H9 (cell line): ENCODE results near the gene RIMKLA. TPM values are rescaled to one million over a fixed set of nuclear protein-coding genes. Genes with fewer than 3 reads are reported as not detected.

ENCODE experiments used
- DNase-seq: peaks from one replicate; pipeline ENCODE4 v3.0.0-alpha.2; 2017
- H2AFZ ChIP-seq: one replicate; pipeline ENCODE4 v1.6.1; 2013; ENCODE audit warnings: mild to moderate bottlenecking, low read length, control low read depth, moderate library complexity
- H2AK5ac ChIP-seq: 2 replicates; pipeline ENCODE4 v1.6.1; 2013; ENCODE audit warnings: low read length, control low read depth, mixed read lengths; ENCODE audit not compliant: insufficient read length
- H2BK120ac ChIP-seq: one replicate; pipeline ENCODE4 v1.6.1; 2013; ENCODE audit warnings: low read depth, mild to moderate bottlenecking, low read length, control low read depth, inconsistent platforms; ENCODE audit not compliant: poor library complexity, severe bottlenecking
- H2BK12ac ChIP-seq: 2 replicates; pipeline ENCODE4 v1.6.1; 2013; ENCODE audit warnings: low read length, control low read depth, mixed read lengths, low read depth; ENCODE audit not compliant: insufficient read length
- H2BK15ac ChIP-seq: 2 replicates; pipeline ENCODE4 v1.6.1; 2013; ENCODE audit warnings: low read depth, low read length, control low read depth
- H2BK20ac ChIP-seq: one replicate; pipeline ENCODE4 v1.6.1; 2013; ENCODE audit warnings: low read depth, mild to moderate bottlenecking, low read length, control low read depth, inconsistent platforms; ENCODE audit not compliant: poor library complexity, severe bottlenecking
- H2BK5ac ChIP-seq: 2 replicates; pipeline ENCODE4 v1.6.1; 2013; ENCODE audit warnings: low read length, control low read depth, mixed read lengths; ENCODE audit not compliant: insufficient read length
- H3K14ac ChIP-seq: 2 replicates; pipeline ENCODE4 v1.6.1; 2013; ENCODE audit warnings: low read length, control low read depth; ENCODE audit not compliant: insufficient read depth
- H3K18ac ChIP-seq: 2 replicates; pipeline ENCODE4 v1.6.1; 2013; ENCODE audit warnings: low read depth, mild to moderate bottlenecking, mixed read lengths, low read length, control low read depth; ENCODE audit not compliant: insufficient read length
- H3K23ac ChIP-seq: 2 replicates; pipeline ENCODE4 v1.6.1; 2013; ENCODE audit warnings: low read length, control low read depth, mixed read lengths, low read depth; ENCODE audit not compliant: insufficient read length
- H3K23me2 ChIP-seq: 2 replicates; pipeline ENCODE4 v1.6.1; 2013; ENCODE audit warnings: low read depth, mild to moderate bottlenecking, mixed read lengths, low read length, control low read depth; ENCODE audit not compliant: insufficient read length, poor library complexity, severe bottlenecking
- H3K27ac ChIP-seq: 2 replicates; pipeline ENCODE4 v1.5.1; 2013; ENCODE audit warnings: low read length, control low read depth, mixed read lengths, low read depth; ENCODE audit not compliant: insufficient read length
- H3K27me3 ChIP-seq: 2 replicates; pipeline ENCODE4 v1.6.1; 2013; ENCODE audit warnings: low read length, control low read depth, inconsistent platforms; ENCODE audit not compliant: insufficient read depth
- H3K4ac ChIP-seq: 2 replicates; pipeline ENCODE4 v1.6.1; 2013; ENCODE audit warnings: low read depth, mild to moderate bottlenecking, control low read depth, inconsistent platforms, low read length, moderate library complexity
- H3K4me1 ChIP-seq: 2 replicates; pipeline ENCODE4 v1.6.1; 2013; ENCODE audit warnings: low read length, control low read depth, inconsistent platforms; ENCODE audit not compliant: insufficient read depth
- H3K4me2 ChIP-seq: 2 replicates; pipeline ENCODE4 v1.6.1; 2013; ENCODE audit warnings: low read length, control low read depth, mixed read lengths; ENCODE audit not compliant: insufficient read length, insufficient read depth
- H3K56ac ChIP-seq: 2 replicates; pipeline ENCODE4 v1.6.1; 2013; ENCODE audit warnings: low read depth, mild to moderate bottlenecking, mixed read lengths, low read length, control low read depth; ENCODE audit not compliant: insufficient read length
- H3K79me1 ChIP-seq: 2 replicates; pipeline ENCODE4 v1.6.1; 2013; ENCODE audit warnings: low read depth, mild to moderate bottlenecking, moderate library complexity, low read length, control low read depth, inconsistent platforms; ENCODE audit not compliant: insufficient read depth, poor library complexity, severe bottlenecking
- H3K79me2 ChIP-seq: 2 replicates; pipeline ENCODE4 v1.6.1; 2013; ENCODE audit warnings: low read length, control low read depth, inconsistent platforms; ENCODE audit not compliant: insufficient read depth
- H3K9ac ChIP-seq: 2 replicates; pipeline ENCODE4 v1.6.1; 2013; ENCODE audit warnings: low read length, control low read depth, mixed read lengths; ENCODE audit not compliant: insufficient read length; ENCODE audit errors: extremely low read depth
- H3K9me3 ChIP-seq: one replicate; pipeline ENCODE4 v1.6.1; 2013; ENCODE audit warnings: low read depth, low read length, inconsistent platforms; ENCODE audit not compliant: control insufficient read depth
- H3T11ph ChIP-seq: one replicate; pipeline ENCODE4 v1.6.1; 2013; ENCODE audit warnings: mild to moderate bottlenecking, low read length, control low read depth, inconsistent platforms
- H4K20me1 ChIP-seq: one replicate; pipeline ENCODE4 v1.6.1; 2013; ENCODE audit not compliant: control insufficient read depth, insufficient read length, insufficient read depth
- H4K5ac ChIP-seq: 2 replicates; pipeline ENCODE4 v1.6.1; 2013; ENCODE audit warnings: low read depth, mild to moderate bottlenecking, mixed read lengths, low read length, control low read depth; ENCODE audit not compliant: insufficient read length
- H4K8ac ChIP-seq: replicated peaks from 2 replicates; pipeline ENCODE4 v1.6.1; 2013; ENCODE audit warnings: low read length, control low read depth, mixed read lengths, low read depth; ENCODE audit not compliant: insufficient read length
- H4K91ac ChIP-seq: 2 replicates; pipeline ENCODE4 v1.6.1; 2013; ENCODE audit warnings: low read depth, mild to moderate bottlenecking, moderate library complexity, mixed read lengths, low read length, control low read depth; ENCODE audit not compliant: insufficient read length
- H3K27ac Mint-ChIP-seq, 3 experiments: 2 replicates in 2 of 3; 3 replicates in 1 of 3; pipeline ENCODE4 v1.8.0; 2020 to 2021; ENCODE audit warnings: mixed read lengths in 3 of 3, mild to moderate bottlenecking in 1 of 3, moderate library complexity in 1 of 3
- H3K27me3 Mint-ChIP-seq: 2 replicates; pipeline ENCODE4 v1.8.0; 2021; ENCODE audit warnings: low read depth, mild to moderate bottlenecking, moderate library complexity, mixed read lengths
- H3K36me3 Mint-ChIP-seq, 3 experiments: 2 replicates in 2 of 3; 3 replicates in 1 of 3; pipeline ENCODE4 v1.8.0; 2020 to 2021; ENCODE audit warnings: low read depth in 3 of 3, mixed read lengths in 3 of 3; ENCODE audit not compliant: insufficient read depth in 1 of 3
- H3K4me1 Mint-ChIP-seq, 2 experiments: 2 replicates each; pipeline ENCODE4 v1.8.0; 2020; ENCODE audit warnings: mixed read lengths in 2 of 2
- H3K4me3 Mint-ChIP-seq, 2 experiments: 2 replicates in 1 of 2; 3 replicates in 1 of 2; pipeline ENCODE4 v1.8.0; 2020 to 2021; ENCODE audit warnings: mild to moderate bottlenecking in 2 of 2, mixed read lengths in 2 of 2, moderate library complexity in 1 of 2
- H3K9me3 Mint-ChIP-seq, 2 experiments: 2 replicates in 1 of 2; 3 replicates in 1 of 2; pipeline ENCODE4 v1.8.0; 2020; ENCODE audit warnings: mild to moderate bottlenecking in 2 of 2, mixed read lengths in 2 of 2, moderate library complexity in 1 of 2
- WGBS: extraction: QIAGEN DNeasy Blood & Tissue Kit; methylation state at CpG from one replicate; pipeline ENCODE4 v1.1.7; 2013; ENCODE audit warnings: missing lambda C conversion rate, low lambda C conversion rate, mixed read lengths; ENCODE audit not compliant: insufficient read length; ENCODE audit errors: extremely low coverage; 5-methylcytosine and 5-hydroxymethylcytosine counted together
- total RNA-seq: library from RNA; stranded (reverse); gene quantifications from 2 replicates; pipeline ENCODE4 v1.2.1, GENCODE V29; 2021
- TF ChIP-seq, protein P1 (sequence below): fragments of 200-600 bp; sonication (generic); conservative IDR thresholded peaks from 3 replicates; pipeline ENCODE4 v1.8.0; 2021; ENCODE audit warnings: antibody characterized with exemption, mild to moderate bottlenecking

Gene RIMKLA
- total RNA-seq, 1 experiment from 2014 or later: 4.7 TPM

DNA sequence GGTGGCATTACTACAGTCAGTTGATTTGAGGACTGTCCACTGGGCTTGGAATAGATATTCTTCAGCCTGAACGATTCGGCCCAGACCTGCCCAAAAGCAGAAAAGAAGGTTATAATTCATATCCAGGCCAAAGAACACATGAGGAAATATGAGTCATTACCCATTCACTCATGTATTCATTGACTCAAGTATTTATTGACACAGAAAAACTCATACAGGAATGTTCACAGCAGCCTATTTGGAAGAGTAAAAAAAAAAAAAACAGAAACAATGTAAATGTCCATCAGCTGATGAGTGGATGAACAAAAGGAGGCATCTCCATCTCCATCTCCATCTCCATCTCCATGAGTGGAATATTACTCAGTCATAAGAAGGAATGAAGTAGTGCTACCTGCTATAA, 59.3 kb downstream of the RIMKLA start:
- H3K9ac ChIP-seq: no peak overlapping the region
- H3K4me1 ChIP-seq: no peaks in the 10 kb centered on the region
- H3K4ac ChIP-seq: no peak overlapping the region
- H3K79me2 ChIP-seq: no peaks in the 10 kb centered on the region
- Mint-ChIP-seq H3K36me3 (no peaks in the 10 kb centered on the region), H3K4me3 (no peak overlapping the region), H3K4me1 (no peaks in the 10 kb centered on the region), H3K27ac (no peak overlapping the region), H3K27me3 (no peaks in the 10 kb centered on the region; the same call in 1 of the 2 replicates), H3K9me3 (no peaks in the 10 kb centered on the region; a peak in 1 of 5 replicates)
- no peak overlapping the region for H2BK15ac ChIP-seq
- H3K23me2 ChIP-seq: no peaks in the 10 kb centered on the region
- no peak overlapping the region for H2BK12ac ChIP-seq
- no peaks in the 10 kb centered on the region for H3K9me3 ChIP-seq
- no peak overlapping the region for H3K23ac ChIP-seq
- H4K8ac ChIP-seq: no peak overlapping the region
- H3K18ac ChIP-seq: no peak overlapping the region
- H3K4me2 ChIP-seq: no peak overlapping the region
- WGBS: no CpG with 5 or more reads among the region's 2 CpGs
- no peak overlapping the region for H3K27ac ChIP-seq
- no peaks in the 10 kb centered on the region for H3K27me3 ChIP-seq
- no peak overlapping the region for H3K14ac ChIP-seq
- H2BK5ac ChIP-seq: no peak overlapping the region
- no peak overlapping the region for H4K5ac ChIP-seq
- H3K79me1 ChIP-seq: no peaks in the 10 kb centered on the region
- no peak for DNase-seq
- no peaks in the 10 kb centered on the region for H4K20me1 ChIP-seq
- H2AFZ ChIP-seq: no peak overlapping the region
- TF ChIP-seq, protein P1, sequence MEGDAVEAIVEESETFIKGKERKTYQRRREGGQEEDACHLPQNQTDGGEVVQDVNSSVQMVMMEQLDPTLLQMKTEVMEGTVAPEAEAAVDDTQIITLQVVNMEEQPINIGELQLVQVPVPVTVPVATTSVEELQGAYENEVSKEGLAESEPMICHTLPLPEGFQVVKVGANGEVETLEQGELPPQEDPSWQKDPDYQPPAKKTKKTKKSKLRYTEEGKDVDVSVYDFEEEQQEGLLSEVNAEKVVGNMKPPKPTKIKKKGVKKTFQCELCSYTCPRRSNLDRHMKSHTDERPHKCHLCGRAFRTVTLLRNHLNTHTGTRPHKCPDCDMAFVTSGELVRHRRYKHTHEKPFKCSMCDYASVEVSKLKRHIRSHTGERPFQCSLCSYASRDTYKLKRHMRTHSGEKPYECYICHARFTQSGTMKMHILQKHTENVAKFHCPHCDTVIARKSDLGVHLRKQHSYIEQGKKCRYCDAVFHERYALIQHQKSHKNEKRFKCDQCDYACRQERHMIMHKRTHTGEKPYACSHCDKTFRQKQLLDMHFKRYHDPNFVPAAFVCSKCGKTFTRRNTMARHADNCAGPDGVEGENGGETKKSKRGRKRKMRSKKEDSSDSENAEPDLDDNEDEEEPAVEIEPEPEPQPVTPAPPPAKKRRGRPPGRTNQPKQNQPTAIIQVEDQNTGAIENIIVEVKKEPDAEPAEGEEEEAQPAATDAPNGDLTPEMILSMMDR: no peak
- no peak overlapping the region for H2BK20ac ChIP-seq
- no peak overlapping the region for H3K56ac ChIP-seq
- no peak overlapping the region for H2AK5ac ChIP-seq
- H3T11ph ChIP-seq: no peak overlapping the region
- H2BK120ac ChIP-seq: no peak overlapping the region
- H4K91ac ChIP-seq: no peak overlapping the region
